ENCODE measurements around the gene CAMTA2. TPM values are rescaled to one million over a fixed set of nuclear protein-coding genes. Genes with fewer than 3 reads are reported as not detected.

CAMTA2 gene
- total and polyA plus RNA-seq, 4 donors = 15.0 to 66.3 (median 49.6) TPM

DNA sequence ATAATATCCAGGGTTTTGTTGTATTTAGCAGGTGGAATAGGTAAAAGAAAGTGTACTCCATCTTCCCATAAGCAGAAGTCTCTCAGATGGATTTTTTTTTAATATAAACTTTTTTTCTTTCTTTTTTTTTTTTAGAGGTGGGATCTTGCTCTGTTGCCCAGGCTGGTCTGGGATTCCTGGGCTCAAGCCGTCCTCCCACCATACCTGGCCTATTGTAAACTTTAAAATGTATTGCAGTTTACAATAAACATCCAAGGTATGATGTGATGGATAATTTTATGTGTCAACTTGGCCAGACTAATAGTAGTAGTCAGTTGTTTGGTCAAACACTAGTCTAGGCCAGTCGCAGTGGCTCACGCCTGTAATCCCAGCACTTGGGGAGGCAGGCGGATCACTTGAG lies 66.2 kb downstream of the CAMTA2 start:
- Histone ChIP-seq H3K27me3 (ENCODE audit: control insufficient read depth in 3 of 3, insufficient read depth in 3 of 3, low read length in 2 of 3) (no peaks in the 10 kb centered on the region), H3K27ac (ENCODE audit: low read depth in 1 of 2, low read length in 1 of 2) (no peak overlapping the region), H3K9me3 (ENCODE audit: control insufficient read depth in 4 of 4, insufficient read depth in 3 of 4, low read length in 3 of 4) (no peaks in the 10 kb centered on the region), H3K36me3 (ENCODE audit: control insufficient read depth in 4 of 4, insufficient read depth in 4 of 4, low read length in 4 of 4) (no peaks in the 10 kb centered on the region), H3K4me3 (no peak overlapping the region), H3K4me1 (ENCODE audit: control insufficient read depth in 5 of 5, insufficient read depth in 5 of 5, low read length in 5 of 5) (no peaks in the 10 kb centered on the region), H3K9ac (ENCODE audit: insufficient read depth in 1 of 2, low read length in 2 of 2) (no peak overlapping the region)
- TF ChIP-seq, protein P1, sequence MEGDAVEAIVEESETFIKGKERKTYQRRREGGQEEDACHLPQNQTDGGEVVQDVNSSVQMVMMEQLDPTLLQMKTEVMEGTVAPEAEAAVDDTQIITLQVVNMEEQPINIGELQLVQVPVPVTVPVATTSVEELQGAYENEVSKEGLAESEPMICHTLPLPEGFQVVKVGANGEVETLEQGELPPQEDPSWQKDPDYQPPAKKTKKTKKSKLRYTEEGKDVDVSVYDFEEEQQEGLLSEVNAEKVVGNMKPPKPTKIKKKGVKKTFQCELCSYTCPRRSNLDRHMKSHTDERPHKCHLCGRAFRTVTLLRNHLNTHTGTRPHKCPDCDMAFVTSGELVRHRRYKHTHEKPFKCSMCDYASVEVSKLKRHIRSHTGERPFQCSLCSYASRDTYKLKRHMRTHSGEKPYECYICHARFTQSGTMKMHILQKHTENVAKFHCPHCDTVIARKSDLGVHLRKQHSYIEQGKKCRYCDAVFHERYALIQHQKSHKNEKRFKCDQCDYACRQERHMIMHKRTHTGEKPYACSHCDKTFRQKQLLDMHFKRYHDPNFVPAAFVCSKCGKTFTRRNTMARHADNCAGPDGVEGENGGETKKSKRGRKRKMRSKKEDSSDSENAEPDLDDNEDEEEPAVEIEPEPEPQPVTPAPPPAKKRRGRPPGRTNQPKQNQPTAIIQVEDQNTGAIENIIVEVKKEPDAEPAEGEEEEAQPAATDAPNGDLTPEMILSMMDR (IDR thresholded peaks at IDR 0.05; ENCODE audit: control extremely low read depth, extremely low read depth) = no peak
- 95 to 98% methylated on average over 4 of the region's 4 CpGs for WGBS, 2 donors
- no peak for ATAC-seq (ENCODE audit: insufficient read depth, low FRiP score)
- DNase-seq = no peak

- no peak overlapping the region for H3K27ac ChIP-seq (ENCODE audit: low read depth in 1 of 2, low read length in 1 of 2)
- TF ChIP-seq, protein P1 (IDR thresholded peaks at IDR 0.05; ENCODE audit: control extremely low read depth, extremely low read depth) = no peak
- no peaks in the 10 kb centered on the region for H3K9me3 ChIP-seq (ENCODE audit: control insufficient read depth in 4 of 4, insufficient read depth in 3 of 4, low read length in 3 of 4)
- H3K36me3 ChIP-seq (ENCODE audit: control insufficient read depth in 4 of 4, insufficient read depth in 4 of 4, low read length in 4 of 4) = no peaks in the 10 kb centered on the region
- no peaks in the 10 kb centered on the region for H3K4me1 ChIP-seq (ENCODE audit: control insufficient read depth in 5 of 5, insufficient read depth in 5 of 5, low read length in 5 of 5)
- DNase-seq (no peak), ATAC-seq (ENCODE audit: insufficient read depth, low FRiP score) (no peak)
- 68 to 71% methylated on average over 10 of the region's 10 CpGs for WGBS, 2 donors
- H3K9ac ChIP-seq (ENCODE audit: insufficient read depth in 1 of 2, low read length in 2 of 2) = no peak overlapping the region
- H3K27me3 ChIP-seq (ENCODE audit: control insufficient read depth in 3 of 3, insufficient read depth in 3 of 3, low read length in 2 of 3) = no peaks in the 10 kb centered on the region
- H3K4me3 ChIP-seq = no peak overlapping the region
These were observed 67.0 kb downstream of the CAMTA2 start for GRCh38 chr17:4920351-4921048.

GRCh38 chr17:4919511-4920047 lies 67.9 kb downstream of the CAMTA2 start:
- no peak overlapping the region for H3K27ac ChIP-seq (ENCODE audit: low read depth in 1 of 2, low read length in 1 of 2)
- H3K36me3 ChIP-seq (ENCODE audit: control insufficient read depth in 4 of 4, insufficient read depth in 4 of 4, low read length in 4 of 4) = no peaks in the 10 kb centered on the region
- no peak overlapping the region for H3K4me3 ChIP-seq
- TF ChIP-seq, protein P1 (IDR thresholded peaks at IDR 0.05; ENCODE audit: control extremely low read depth, extremely low read depth) = no peak
- no peak for ATAC-seq (ENCODE audit: insufficient read depth, low FRiP score)
- H3K9me3 ChIP-seq (ENCODE audit: control insufficient read depth in 4 of 4, insufficient read depth in 3 of 4, low read length in 3 of 4) = no peaks in the 10 kb centered on the region
- no peak overlapping the region for H3K9ac ChIP-seq (ENCODE audit: insufficient read depth in 1 of 2, low read length in 2 of 2)
- no peak for DNase-seq
- WGBS, 2 donors = 62 to 71% methylated on average over 8 of the region's 8 CpGs
- H3K4me1 ChIP-seq (ENCODE audit: control insufficient read depth in 5 of 5, insufficient read depth in 5 of 5, low read length in 5 of 5) = no peaks in the 10 kb centered on the region
- H3K27me3 ChIP-seq (ENCODE audit: control insufficient read depth in 3 of 3, insufficient read depth in 3 of 3, low read length in 2 of 3) = no peaks in the 10 kb centered on the region

Small RNA genes within 50 kb of the gene (small RNA-seq; reads per million reads assigned to genes)
- gene MIR6864 (ENCODE audit: low replicate concordance) (not detected), gene MIR6865 (ENCODE audit: low replicate concordance) (not detected)

Other genes starting within 250 kb of the CAMTA2 start
- gene ZMYND15, start 247.8 kb downstream of the CAMTA2 start, total RNA-seq = 1 to 10 TPM; 2.3 to 9.0 TPM
- gene ZMYND15, start 247.8 kb downstream of the CAMTA2 start, polyA plus RNA-seq = 1 to 10 TPM; 6.6 to 9.7 TPM
- gene CXCL16, start 247.7 kb downstream of the CAMTA2 start, total RNA-seq = 100 to 1,000 TPM in 1 of 2 donors, 10 to 100 TPM in 1; 32.7 to 139 TPM
- gene CXCL16, start 247.7 kb downstream of the CAMTA2 start, polyA plus RNA-seq = 100 to 1,000 TPM in 1 of 2 donors, 10 to 100 TPM in 1; 82.3 to 252 TPM
- not detected for gene TM4SF5, start 215.8 kb downstream of the CAMTA2 start, total RNA-seq
- not detected for gene TM4SF5, start 215.8 kb downstream of the CAMTA2 start, polyA plus RNA-seq
- 10 to 100 TPM in 1 of 2 donors, 1 to 10 TPM in 1; 2.1 to 14.0 TPM for gene VMO1, start 201.3 kb downstream of the CAMTA2 start, total RNA-seq
- 10 to 100 TPM; 21.3 to 21.8 TPM for gene VMO1, start 201.3 kb downstream of the CAMTA2 start, polyA plus RNA-seq
- under 1 TPM in 1 of 2 donors, not detected in 1; 0.34 TPM for gene GLTPD2, start 198.7 kb downstream of the CAMTA2 start, total RNA-seq
- gene GLTPD2, start 198.7 kb downstream of the CAMTA2 start, polyA plus RNA-seq = under 1 TPM in 1 of 2 donors, not detected in 1; 0.41 TPM
- 100 to 1,000 TPM in 1 of 2 donors, 10 to 100 TPM in 1; 63.7 to 141 TPM for gene PSMB6, start 191.5 kb downstream of the CAMTA2 start, total RNA-seq
- gene PSMB6, start 191.5 kb downstream of the CAMTA2 start, polyA plus RNA-seq = 100 to 1,000 TPM; 172 to 237 TPM
- gene PLD2, start 180.5 kb downstream of the CAMTA2 start, total RNA-seq = 10 to 100 TPM; 27.1 to 42.3 TPM
- gene PLD2, start 180.5 kb downstream of the CAMTA2 start, polyA plus RNA-seq = 10 to 100 TPM; 18.0 to 22.4 TPM
- gene MINK1, start 154.3 kb downstream of the CAMTA2 start, total RNA-seq = 10 to 100 TPM; 39.2 to 95.4 TPM
- 10 to 100 TPM; 36.5 to 62.8 TPM for gene MINK1, start 154.3 kb downstream of the CAMTA2 start, polyA plus RNA-seq
- gene C17orf107, start 88.1 kb downstream of the CAMTA2 start, total RNA-seq = 1 to 10 TPM; 2.8 to 4.5 TPM
- gene C17orf107, start 88.1 kb downstream of the CAMTA2 start, polyA plus RNA-seq = 1 to 10 TPM; 1.3 to 2.7 TPM
- gene CHRNE, start 84.6 kb downstream of the CAMTA2 start, total RNA-seq = 1 to 10 TPM in 1 of 2 donors, under 1 TPM in 1; 0.77 to 1.2 TPM
- gene CHRNE, start 84.6 kb downstream of the CAMTA2 start, polyA plus RNA-seq = 1 to 10 TPM in 1 of 2 donors, under 1 TPM in 1; 0.61 to 2.3 TPM
- under 1 TPM; 0.18 to 0.94 TPM for gene GP1BA, start 55.4 kb downstream of the CAMTA2 start, total RNA-seq
- gene GP1BA, start 55.4 kb downstream of the CAMTA2 start, polyA plus RNA-seq = 1 to 10 TPM in 1 of 2 donors, under 1 TPM in 1; 0.26 to 1.4 TPM
- 10 to 100 TPM; 34.8 to 65.8 TPM for gene SLC25A11, start 47.6 kb downstream of the CAMTA2 start, total RNA-seq
- gene SLC25A11, start 47.6 kb downstream of the CAMTA2 start, polyA plus RNA-seq = 10 to 100 TPM; 42.5 to 72.1 TPM
- gene RNF167, start 47.4 kb downstream of the CAMTA2 start, total RNA-seq = 100 to 1,000 TPM in 1 of 2 donors, 10 to 100 TPM in 1; 30.8 to 107 TPM
- gene RNF167, start 47.4 kb downstream of the CAMTA2 start, polyA plus RNA-seq = 100 to 1,000 TPM in 1 of 2 donors, 10 to 100 TPM in 1; 86.7 to 142 TPM
- gene PFN1, start 39.1 kb downstream of the CAMTA2 start, total RNA-seq = 100 to 1,000 TPM; 461 to 827 TPM
- gene PFN1, start 39.1 kb downstream of the CAMTA2 start, polyA plus RNA-seq = 1,000 to 10,000 TPM in 1 of 2 donors, 100 to 1,000 TPM in 1; 671 to 2,264 TPM
- gene ENO3, start 36.6 kb downstream of the CAMTA2 start, total RNA-seq = 10 to 100 TPM in 1 of 2 donors, 1 to 10 TPM in 1; 3.3 to 10.7 TPM
- 1 to 10 TPM; 7.2 to 9.3 TPM for gene ENO3, start 36.6 kb downstream of the CAMTA2 start, polyA plus RNA-seq
- 10 to 100 TPM; 63.8 to 75.4 TPM for gene SPAG7, start 19.9 kb downstream of the CAMTA2 start, total RNA-seq
- 100 to 1,000 TPM in 1 of 2 donors, 10 to 100 TPM in 1; 76.2 to 101 TPM for gene SPAG7, start 19.9 kb downstream of the CAMTA2 start, polyA plus RNA-seq
- 1 to 10 TPM; 1.9 to 2.0 TPM for gene INCA1, start 9.8 kb upstream of the CAMTA2 start, total RNA-seq
- gene INCA1, start 9.8 kb upstream of the CAMTA2 start, polyA plus RNA-seq = 1 to 10 TPM in 1 of 2 donors, under 1 TPM in 1; 0.89 to 3.4 TPM
- gene KIF1C, start 10.3 kb upstream of the CAMTA2 start, total RNA-seq = 100 to 1,000 TPM in 1 of 2 donors, 10 to 100 TPM in 1; 48.0 to 190 TPM
- 10 to 100 TPM; 61.8 to 89.8 TPM for gene KIF1C, start 10.3 kb upstream of the CAMTA2 start, polyA plus RNA-seq
- 1 to 10 TPM in 1 of 2 donors, under 1 TPM in 1; 0.54 to 1.3 TPM for gene SLC52A1, start 47.8 kb upstream of the CAMTA2 start, total RNA-seq
- under 1 TPM; 0.47 to 0.71 TPM for gene SLC52A1, start 47.8 kb upstream of the CAMTA2 start, polyA plus RNA-seq
- gene ZFP3, start 90.8 kb upstream of the CAMTA2 start, total RNA-seq = 1 to 10 TPM; 4.8 to 7.3 TPM
- 1 to 10 TPM; 2.3 to 2.6 TPM for gene ZFP3, start 90.8 kb upstream of the CAMTA2 start, polyA plus RNA-seq
- gene ZNF232, start 124.2 kb upstream of the CAMTA2 start, total RNA-seq = 10 to 100 TPM in 1 of 2 donors, 1 to 10 TPM in 1; 9.6 to 14.1 TPM
- 1 to 10 TPM; 6.8 to 9.4 TPM for gene ZNF232, start 124.2 kb upstream of the CAMTA2 start, polyA plus RNA-seq
- gene USP6, start 128.4 kb upstream of the CAMTA2 start, total RNA-seq = under 1 TPM; 0.31 to 0.46 TPM
- under 1 TPM; 0.05 to 0.10 TPM for gene USP6, start 128.4 kb upstream of the CAMTA2 start, polyA plus RNA-seq
- gene ZNF594, start 204.2 kb upstream of the CAMTA2 start, total RNA-seq = 10 to 100 TPM in 1 of 2 donors, 1 to 10 TPM in 1; 7.9 to 14.4 TPM
- gene ZNF594, start 204.2 kb upstream of the CAMTA2 start, polyA plus RNA-seq = 1 to 10 TPM; 1.6 to 2.1 TPM
- 10 to 100 TPM in 1 of 2 donors, 1 to 10 TPM in 1; 2.3 to 18.6 TPM for gene SCIMP, start 247.2 kb upstream of the CAMTA2 start, total RNA-seq
- 10 to 100 TPM in 1 of 2 donors, 1 to 10 TPM in 1; 3.8 to 22.2 TPM for gene SCIMP, start 247.2 kb upstream of the CAMTA2 start, polyA plus RNA-seq

Data from lung (tissue), 13 donors.